ENCODE data around the gene RDH12.

The RDH12 gene

GRCh38 chr14:67778792-67779191 lies 77.1 kb downstream of the RDH12 start:
- DNase-seq (ENCODE audit: low read depth): no peak
- no peak overlapping the region for H3K4me3 ChIP-seq (ENCODE audit: low read depth, low read length)
- no peak for TF ChIP-seq CTCF (conservative IDR thresholded peaks at IDR 0.05; ENCODE audit: low read depth, low read length)

DNA sequence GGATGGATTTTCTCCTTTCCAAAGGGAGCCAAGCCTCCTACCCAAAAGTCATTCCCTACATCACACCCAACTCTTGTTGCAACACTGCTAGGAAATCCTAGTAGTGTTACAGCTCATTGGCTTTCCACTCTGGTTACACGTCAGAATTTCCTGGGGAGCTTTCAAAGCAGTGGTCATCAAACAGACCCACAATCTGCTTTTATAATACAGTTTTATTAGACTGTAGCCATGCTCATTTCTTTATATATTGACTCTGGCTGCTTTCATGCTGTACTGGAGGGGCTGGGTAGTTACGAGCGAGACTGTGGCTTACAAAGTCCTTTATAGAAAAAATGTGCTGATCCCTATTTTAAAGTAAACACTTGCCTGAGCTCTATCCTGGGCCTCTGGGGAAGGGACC lies 80.4 kb downstream of the RDH12 start:
- no peak for TF ChIP-seq CTCF (conservative IDR thresholded peaks at IDR 0.05; ENCODE audit: low read depth, low read length)
- no peak overlapping the region for H3K4me3 ChIP-seq (ENCODE audit: low read depth, low read length)
- DNase-seq (ENCODE audit: low read depth): no peak
